Neural cell (in vitro differentiated cells): Measurements from ENCODE around the gene SLC6A9. TPM values are rescaled to one million over a fixed set of nuclear protein-coding genes. Genes with fewer than 3 reads are reported as not detected.

Source experiments
- H2AFZ ChIP-seq: fragments of 200-600, 300-800 bp; sonication (generic), shearing (Covaris generic); 2 replicates; pipeline ENCODE4 v1.6.0; 2014; ENCODE audit warnings: low read depth, mild to moderate bottlenecking, antibody characterized with exemption, low read length, moderate library complexity
- H3F3A ChIP-seq: fragments of 200-600 bp; shearing (Covaris generic); 2 replicates; pipeline ENCODE4 v1.6.1; 2016; ENCODE audit warnings: mild to moderate bottlenecking, moderate library complexity, mixed read lengths, antibody characterized with exemption, low read length; ENCODE audit not compliant: insufficient read depth, poor library complexity, severe bottlenecking
- H3K27ac ChIP-seq: fragments of 200-600, 300-800 bp; sonication (generic), shearing (Covaris generic); 2 replicates; pipeline ENCODE4 v1.5.1; 2014; ENCODE audit warnings: mild to moderate bottlenecking, low read length, moderate library complexity
- H3K27me3 ChIP-seq: fragments of 300-800, 200-600 bp; sonication (generic), shearing (Covaris generic); 2 replicates; pipeline ENCODE4 v1.6.0; 2014; ENCODE audit warnings: mild to moderate bottlenecking, low read depth, low read length, moderate library complexity; ENCODE audit not compliant: insufficient read depth
- H3K36me3 ChIP-seq: fragments of 300-800, 200-600 bp; sonication (generic), shearing (Covaris generic); 2 replicates; pipeline ENCODE4 v1.5.1; 2014; ENCODE audit warnings: mild to moderate bottlenecking, antibody characterized with exemption, low read length, moderate library complexity; ENCODE audit not compliant: insufficient read depth
- H3K4me2 ChIP-seq: fragments of 300-800, 200-600 bp; sonication (generic), shearing (Covaris generic); 2 replicates; pipeline ENCODE4 v1.6.0; 2014; ENCODE audit warnings: mild to moderate bottlenecking, low read length
- H3K4me3 ChIP-seq: fragments of 300-800, 200-600 bp; sonication (generic), shearing (Covaris generic); 2 replicates; pipeline ENCODE4 v1.5.1; 2014; ENCODE audit warnings: mild to moderate bottlenecking, low read length, moderate library complexity
- H3K79me2 ChIP-seq: fragments of 200-600 bp; shearing (Covaris generic); replicated peaks from 2 replicates; pipeline ENCODE4 v1.6.0; 2014; ENCODE audit warnings: mild to moderate bottlenecking, low read length, moderate library complexity; ENCODE audit not compliant: insufficient read depth
- H3K9ac ChIP-seq: fragments of 300-800, 200-600 bp; sonication (generic), shearing (Covaris generic); 2 replicates; pipeline ENCODE4 v1.6.1; 2016; ENCODE audit warnings: mild to moderate bottlenecking, low read length, mixed read lengths
- H3K9me2 ChIP-seq: fragments of 200-600 bp; shearing (Covaris generic); 2 replicates; pipeline ENCODE4 v1.6.1; 2016; ENCODE audit warnings: mild to moderate bottlenecking, low read length, mixed read lengths; ENCODE audit not compliant: insufficient read depth
- H3K9me3 ChIP-seq: fragments of 200-600, 300-800 bp; sonication (generic), shearing (Covaris generic); 2 replicates; pipeline ENCODE4 v1.6.1; 2016; ENCODE audit warnings: mild to moderate bottlenecking, mixed run types, low read length, moderate library complexity, mixed read lengths
- H4K20me1 ChIP-seq: fragments of 200-600 bp; shearing (Covaris generic); 2 replicates; pipeline ENCODE4 v1.6.1; 2016; ENCODE audit warnings: mild to moderate bottlenecking, mixed run types; ENCODE audit not compliant: insufficient read depth
- EP300 ChIP-seq: fragments of 450-650 bp; conservative IDR thresholded peaks from 2 replicates; pipeline ENCODE4 v1.6.1; 2014; ENCODE audit warnings: antibody characterized with exemption, mild to moderate bottlenecking, moderate library complexity; ENCODE audit not compliant: poor library complexity, severe bottlenecking
- EZH2 ChIP-seq: fragments of 200-600, 300-800 bp; shearing (Covaris generic), sonication (generic); IDR thresholded peaks from 2 replicates; pipeline ENCODE4 v1.6.1; 2014; ENCODE audit warnings: antibody characterized with exemption, low read length, borderline replicate concordance, mild to moderate bottlenecking; ENCODE audit not compliant: insufficient read depth, poor library complexity, severe bottlenecking
- MXI1 ChIP-seq: fragments of 450-650 bp; conservative IDR thresholded peaks from 2 replicates; pipeline ENCODE4 v1.6.1; 2014; ENCODE audit warnings: antibody characterized with exemption, mild to moderate bottlenecking; ENCODE audit not compliant: poor library complexity, severe bottlenecking
- POLR2AphosphoS5 ChIP-seq: IDR thresholded peaks from 2 replicates; pipeline ENCODE4 v1.6.1; 2012
- RAD21 ChIP-seq: fragments of 450-650 bp; conservative IDR thresholded peaks from 2 replicates; pipeline ENCODE4 v1.6.1; 2014; ENCODE audit warnings: antibody characterized with exemption, mild to moderate bottlenecking, moderate library complexity
- SMC3 ChIP-seq: fragments of 450-650 bp; conservative IDR thresholded peaks from 2 replicates; pipeline ENCODE4 v1.6.1; 2014; ENCODE audit warnings: antibody characterized with exemption, mild to moderate bottlenecking, moderate library complexity; ENCODE audit not compliant: poor library complexity
- TAF1 ChIP-seq: IDR thresholded peaks from 2 replicates; pipeline ENCODE4 v1.6.1; 2012; ENCODE audit warnings: low read depth
- polyA plus RNA-seq: library from polyadenylated mRNA; depleted of rRNA; stranded (reverse); fragments of >200 nt; gene quantifications from 2 replicates; pipeline ENCODE4 v1.2.3, GENCODE V29; 2014
- TF ChIP-seq, protein P1 (sequence below): IDR thresholded peaks from 2 replicates; pipeline ENCODE4 v1.6.1; 2012; ENCODE audit warnings: borderline replicate concordance
- TF ChIP-seq, protein P2 (sequence below): fragments of 450-650 bp; IDR thresholded peaks from 2 replicates; pipeline ENCODE4 v1.5.1; 2014; ENCODE audit warnings: antibody characterized with exemption, mild to moderate bottlenecking, moderate library complexity; ENCODE audit not compliant: poor library complexity, severe bottlenecking

Gene SLC6A9
- polyA plus RNA-seq, 1 donor from 2014 or later = 1.3 TPM

DNA sequence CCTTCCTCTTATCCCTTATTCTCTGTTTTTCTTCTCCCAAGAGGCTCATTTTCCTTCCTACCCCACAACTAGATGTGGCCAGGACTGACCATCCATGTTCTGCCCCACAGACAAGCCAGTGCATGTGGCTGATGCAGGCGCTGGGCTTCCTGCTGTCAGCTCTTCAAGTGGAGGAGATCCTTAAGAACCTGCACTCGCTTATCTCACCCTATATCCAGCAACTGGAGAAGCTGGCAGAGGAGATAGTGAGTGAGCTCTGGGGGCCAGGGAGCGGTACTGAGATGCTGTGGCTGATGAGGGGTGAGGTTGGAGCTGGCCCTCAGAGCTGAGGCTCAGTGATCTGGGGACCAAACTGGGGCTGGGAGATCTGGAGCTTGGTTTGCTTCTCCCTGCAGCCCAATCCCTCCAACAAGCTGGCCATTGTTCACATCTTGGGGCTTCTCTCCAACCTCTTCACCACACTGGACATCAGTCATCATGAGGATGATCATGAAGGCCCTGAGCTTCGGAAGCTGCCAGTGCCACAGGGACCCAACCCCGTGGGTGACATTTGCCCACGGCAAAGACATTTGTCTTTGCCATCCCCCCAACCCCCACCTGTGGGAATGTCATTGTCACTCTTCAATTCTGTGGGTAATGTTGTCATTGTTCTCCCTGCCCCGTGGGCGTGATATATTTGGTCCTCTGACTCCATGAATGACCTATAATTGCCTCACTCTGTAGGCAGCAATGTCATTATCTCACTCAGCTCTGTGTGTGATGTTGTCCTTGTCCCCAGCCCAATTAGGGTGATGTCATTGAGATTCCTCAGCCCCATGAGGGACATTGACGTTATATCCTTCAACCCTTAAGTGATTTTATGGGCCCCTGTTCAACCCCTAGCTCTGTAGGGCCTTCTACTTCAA, 72.7 kb downstream of the SLC6A9 start:
- Histone ChIP-seq H4K20me1 (no peaks in the 10 kb centered on the region), H3K4me3 (no peak overlapping the region), H3K27ac (no peak overlapping the region), H3K36me3 (peaks cover 26% of the 10 kb centered on the region), H2AFZ (no peak overlapping the region), H3F3A (no peaks in the 10 kb centered on the region), H3K9me2 (no peaks in the 10 kb centered on the region), H3K9me3 (no peaks in the 10 kb centered on the region), H3K27me3 (no peaks in the 10 kb centered on the region), H3K9ac (no peak overlapping the region), H3K79me2 (peaks cover 23% of the 10 kb centered on the region), H3K4me2 (no peak overlapping the region)
- TF ChIP-seq, protein P1, sequence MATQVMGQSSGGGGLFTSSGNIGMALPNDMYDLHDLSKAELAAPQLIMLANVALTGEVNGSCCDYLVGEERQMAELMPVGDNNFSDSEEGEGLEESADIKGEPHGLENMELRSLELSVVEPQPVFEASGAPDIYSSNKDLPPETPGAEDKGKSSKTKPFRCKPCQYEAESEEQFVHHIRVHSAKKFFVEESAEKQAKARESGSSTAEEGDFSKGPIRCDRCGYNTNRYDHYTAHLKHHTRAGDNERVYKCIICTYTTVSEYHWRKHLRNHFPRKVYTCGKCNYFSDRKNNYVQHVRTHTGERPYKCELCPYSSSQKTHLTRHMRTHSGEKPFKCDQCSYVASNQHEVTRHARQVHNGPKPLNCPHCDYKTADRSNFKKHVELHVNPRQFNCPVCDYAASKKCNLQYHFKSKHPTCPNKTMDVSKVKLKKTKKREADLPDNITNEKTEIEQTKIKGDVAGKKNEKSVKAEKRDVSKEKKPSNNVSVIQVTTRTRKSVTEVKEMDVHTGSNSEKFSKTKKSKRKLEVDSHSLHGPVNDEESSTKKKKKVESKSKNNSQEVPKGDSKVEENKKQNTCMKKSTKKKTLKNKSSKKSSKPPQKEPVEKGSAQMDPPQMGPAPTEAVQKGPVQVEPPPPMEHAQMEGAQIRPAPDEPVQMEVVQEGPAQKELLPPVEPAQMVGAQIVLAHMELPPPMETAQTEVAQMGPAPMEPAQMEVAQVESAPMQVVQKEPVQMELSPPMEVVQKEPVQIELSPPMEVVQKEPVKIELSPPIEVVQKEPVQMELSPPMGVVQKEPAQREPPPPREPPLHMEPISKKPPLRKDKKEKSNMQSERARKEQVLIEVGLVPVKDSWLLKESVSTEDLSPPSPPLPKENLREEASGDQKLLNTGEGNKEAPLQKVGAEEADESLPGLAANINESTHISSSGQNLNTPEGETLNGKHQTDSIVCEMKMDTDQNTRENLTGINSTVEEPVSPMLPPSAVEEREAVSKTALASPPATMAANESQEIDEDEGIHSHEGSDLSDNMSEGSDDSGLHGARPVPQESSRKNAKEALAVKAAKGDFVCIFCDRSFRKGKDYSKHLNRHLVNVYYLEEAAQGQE = no peak
- TF ChIP-seq EZH2 = no peak
- TF ChIP-seq MXI1 = no peak
- no peak for TF ChIP-seq EP300
- no peak for TF ChIP-seq RAD21
- TF ChIP-seq SMC3 = no peak
- no peak for TF ChIP-seq TAF1
- no peak for TF ChIP-seq POLR2AphosphoS5
- TF ChIP-seq, protein P2, sequence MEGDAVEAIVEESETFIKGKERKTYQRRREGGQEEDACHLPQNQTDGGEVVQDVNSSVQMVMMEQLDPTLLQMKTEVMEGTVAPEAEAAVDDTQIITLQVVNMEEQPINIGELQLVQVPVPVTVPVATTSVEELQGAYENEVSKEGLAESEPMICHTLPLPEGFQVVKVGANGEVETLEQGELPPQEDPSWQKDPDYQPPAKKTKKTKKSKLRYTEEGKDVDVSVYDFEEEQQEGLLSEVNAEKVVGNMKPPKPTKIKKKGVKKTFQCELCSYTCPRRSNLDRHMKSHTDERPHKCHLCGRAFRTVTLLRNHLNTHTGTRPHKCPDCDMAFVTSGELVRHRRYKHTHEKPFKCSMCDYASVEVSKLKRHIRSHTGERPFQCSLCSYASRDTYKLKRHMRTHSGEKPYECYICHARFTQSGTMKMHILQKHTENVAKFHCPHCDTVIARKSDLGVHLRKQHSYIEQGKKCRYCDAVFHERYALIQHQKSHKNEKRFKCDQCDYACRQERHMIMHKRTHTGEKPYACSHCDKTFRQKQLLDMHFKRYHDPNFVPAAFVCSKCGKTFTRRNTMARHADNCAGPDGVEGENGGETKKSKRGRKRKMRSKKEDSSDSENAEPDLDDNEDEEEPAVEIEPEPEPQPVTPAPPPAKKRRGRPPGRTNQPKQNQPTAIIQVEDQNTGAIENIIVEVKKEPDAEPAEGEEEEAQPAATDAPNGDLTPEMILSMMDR = no peak

DNA sequence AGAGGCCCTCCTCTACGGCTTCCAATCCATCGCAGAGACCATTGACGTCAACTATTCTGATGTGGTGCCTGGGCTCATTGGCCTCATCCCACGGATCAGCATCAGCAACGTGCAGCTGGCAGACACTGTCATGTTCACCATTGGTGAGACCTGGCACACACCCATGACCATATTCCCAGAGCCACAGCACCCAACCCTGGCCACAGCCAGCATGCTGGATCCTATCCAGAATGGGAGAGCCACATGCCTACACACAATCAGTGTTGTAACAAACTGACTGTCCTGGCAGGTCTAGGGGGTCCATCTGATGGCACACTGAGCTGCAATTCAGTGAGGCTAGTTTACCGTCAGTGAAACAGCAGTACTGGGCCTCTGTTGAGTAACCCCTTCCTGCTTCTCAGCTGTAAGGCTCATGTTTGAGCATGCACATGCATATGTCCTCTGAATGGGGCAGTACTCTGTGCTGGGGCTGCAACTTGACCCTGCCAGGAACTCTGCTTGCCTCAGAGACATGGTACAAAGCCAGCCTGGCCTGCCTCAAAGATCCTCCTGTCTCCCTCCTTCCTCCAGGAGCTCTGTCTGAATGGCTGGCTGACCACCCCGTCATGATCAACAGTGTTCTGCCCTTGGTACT, 73.7 kb downstream of the SLC6A9 start:
- Histone ChIP-seq H2AFZ (no peak overlapping the region), H3K27ac (no peak overlapping the region), H3K9me3 (no peaks in the 10 kb centered on the region), H3F3A (no peaks in the 10 kb centered on the region), H3K27me3 (no peaks in the 10 kb centered on the region), H3K9me2 (no peaks in the 10 kb centered on the region), H3K79me2 (peaks cover 25% of the 10 kb centered on the region), H3K36me3 (peaks cover 17% of the 10 kb centered on the region), H3K4me2 (no peak overlapping the region), H4K20me1 (no peaks in the 10 kb centered on the region), H3K9ac (no peak overlapping the region), H3K4me3 (no peak overlapping the region)
- TF ChIP-seq SMC3 (no peak), TAF1 (no peak), RAD21 (no peak), MXI1 (no peak), EZH2 (no peak), EP300 (no peak), POLR2AphosphoS5 (no peak)
- TF ChIP-seq, protein P2 = no peak
- TF ChIP-seq, protein P1 = no peak
